GM19463 (cell line): Measurements from ENCODE around the gene UNC13C.
"Not testable (repeated sequence)": the region's sequence is repeated elsewhere in the genome, so short reads cannot be mapped to it uniquely, and the experiment has no call there.

Experiments
- ATAC-seq: cut with Tn5 transposase; IDR thresholded peaks from one replicate; pipeline ENCODE4 v1.9.1; 2021; ENCODE audit warnings: mild to moderate bottlenecking, moderate library complexity; ENCODE audit not compliant: unreplicated experiment

Gene UNC13C

DNA sequence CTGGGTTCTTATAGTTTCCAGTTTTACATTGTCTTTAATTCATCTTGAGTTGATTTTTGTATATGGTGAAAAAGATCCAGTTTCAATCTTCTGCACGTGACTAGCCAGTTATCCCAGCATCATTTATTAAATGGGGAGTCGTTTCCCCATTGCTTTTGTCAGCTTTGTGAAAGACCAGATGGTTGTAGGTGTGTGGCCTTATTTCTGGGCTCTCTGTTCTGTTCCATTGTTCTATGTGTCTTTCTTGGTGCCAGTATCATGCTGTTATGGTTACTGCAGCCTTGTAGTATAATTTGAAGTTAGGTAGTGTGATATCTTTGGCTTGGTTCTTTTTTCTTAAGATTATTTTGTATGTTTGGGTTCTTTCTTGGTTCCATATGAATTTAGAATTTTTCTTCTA lies 432.2 kb downstream of the UNC13C start:
- ATAC-seq = no peak

DNA sequence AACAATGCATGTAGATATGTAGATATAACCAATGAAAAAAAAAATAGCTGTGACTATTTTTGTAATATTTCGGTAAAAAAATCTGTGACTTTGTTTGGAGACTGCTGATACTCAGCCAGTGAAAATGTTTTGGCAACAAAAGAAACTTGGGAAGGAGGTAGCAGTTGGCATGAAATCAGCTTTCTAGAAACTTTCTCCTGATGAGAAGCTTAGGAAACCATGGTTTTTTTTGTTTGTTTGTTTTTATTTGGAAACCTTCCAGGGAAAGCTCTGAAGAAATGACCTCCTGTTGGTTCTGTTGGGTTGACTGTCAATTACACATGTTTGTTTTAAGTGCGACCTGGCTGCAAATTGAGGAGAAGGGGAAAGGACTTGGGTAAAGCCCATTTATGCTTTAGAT lies 445.9 kb downstream of the UNC13C start:
- ATAC-seq = no peak

DNA sequence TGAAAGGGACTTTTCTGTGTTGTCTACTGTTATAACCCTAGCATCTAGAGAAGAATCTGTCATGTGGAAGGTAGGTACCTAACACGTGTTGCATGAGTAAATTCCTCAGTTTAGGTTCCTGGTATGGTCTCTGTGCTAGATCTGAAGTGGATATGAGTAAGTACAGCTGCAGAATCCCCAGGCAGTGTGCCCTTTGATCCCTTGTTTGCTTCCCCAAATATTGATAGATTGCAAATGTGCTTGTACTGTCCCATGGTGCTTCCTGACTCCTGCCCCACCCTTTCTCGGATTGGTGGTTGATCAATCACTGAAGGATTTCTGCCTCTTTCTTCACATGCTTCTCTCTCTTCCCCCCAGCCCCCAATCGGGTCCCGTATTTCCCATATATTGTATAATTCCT lies 450.4 kb downstream of the UNC13C start:
- ATAC-seq = no peak

DNA sequence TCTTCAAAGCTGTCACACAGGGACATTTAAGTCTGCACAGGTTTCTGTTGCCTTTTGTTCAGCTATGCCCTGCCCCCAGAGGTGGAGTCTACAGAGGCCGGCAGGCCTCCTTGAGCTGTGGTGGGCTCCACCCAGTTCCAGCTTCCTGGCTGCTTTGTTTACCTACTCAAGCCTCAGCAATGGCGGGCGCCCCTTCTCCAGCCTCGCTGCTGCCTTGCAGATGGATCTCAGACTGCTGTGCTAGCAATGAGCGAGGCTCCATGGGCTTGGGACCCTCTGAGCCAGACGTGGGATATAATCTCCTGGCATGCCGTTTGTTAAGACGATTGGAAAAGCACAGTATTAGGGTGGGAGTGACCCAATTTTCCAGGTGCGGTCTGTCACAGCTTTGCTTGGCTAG lies 472.0 kb downstream of the UNC13C start:
- not testable (repeated sequence) for ATAC-seq

DNA sequence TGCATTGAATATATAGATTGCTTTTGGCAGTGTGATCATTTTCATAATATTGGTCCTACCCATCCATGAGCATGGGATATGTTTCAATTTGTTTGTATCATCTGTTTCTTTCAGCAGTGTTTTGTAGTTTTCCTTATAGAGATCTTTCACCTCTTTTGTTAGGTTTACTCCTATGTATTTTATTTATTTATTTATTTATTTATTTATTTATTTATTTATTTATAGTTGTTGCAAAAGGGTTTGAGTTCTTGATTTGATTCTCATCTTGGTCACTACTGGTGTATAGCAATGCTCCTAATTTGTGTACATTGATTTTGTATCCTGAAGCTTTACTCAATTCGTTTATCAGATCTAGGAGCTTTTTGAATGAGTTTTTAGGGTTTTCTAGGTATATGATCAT lies 478.2 kb downstream of the UNC13C start:
- ATAC-seq = no peak

DNA sequence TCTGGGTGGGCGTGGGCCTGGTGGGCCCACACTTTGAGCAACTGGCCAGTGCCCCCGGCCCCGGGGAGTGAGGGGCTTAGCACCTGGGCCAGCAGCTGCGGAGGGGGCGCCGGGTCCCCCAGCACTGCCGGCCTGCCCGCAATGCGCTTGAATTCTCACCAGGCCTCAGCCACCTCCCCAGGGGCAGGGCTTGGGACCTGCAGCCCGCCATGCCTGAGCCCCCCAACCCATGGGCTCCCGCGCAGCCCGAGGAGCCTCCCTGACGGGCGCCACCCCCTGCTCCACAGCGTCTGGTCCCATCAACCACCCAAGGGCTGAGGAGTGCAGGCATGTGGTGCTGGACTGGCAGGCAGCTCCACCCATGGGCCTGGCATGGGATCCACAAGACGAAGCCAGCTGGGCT lies 484.3 kb downstream of the UNC13C start:
- no peak for ATAC-seq

DNA sequence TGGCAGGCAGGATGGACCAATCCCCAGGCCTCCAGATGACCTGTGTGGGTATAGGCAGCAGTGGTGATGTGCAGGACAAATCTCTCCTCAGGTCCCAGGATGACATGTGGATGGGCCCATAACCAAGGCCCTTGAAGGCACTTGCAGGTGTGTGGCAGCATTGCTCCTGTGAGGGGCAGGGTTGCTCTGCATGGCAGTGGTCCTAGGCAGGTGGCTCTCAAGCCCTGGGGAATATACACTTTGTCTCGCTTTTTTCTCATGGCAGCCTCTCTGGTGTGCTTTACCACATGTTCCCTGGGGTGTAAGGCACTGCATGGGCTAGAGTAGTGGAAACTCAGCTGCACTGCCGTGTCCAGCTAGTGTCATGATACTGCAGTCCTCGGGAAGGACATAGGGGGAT lies 503.6 kb downstream of the UNC13C start:
- ATAC-seq = peak; percentile 71

DNA sequence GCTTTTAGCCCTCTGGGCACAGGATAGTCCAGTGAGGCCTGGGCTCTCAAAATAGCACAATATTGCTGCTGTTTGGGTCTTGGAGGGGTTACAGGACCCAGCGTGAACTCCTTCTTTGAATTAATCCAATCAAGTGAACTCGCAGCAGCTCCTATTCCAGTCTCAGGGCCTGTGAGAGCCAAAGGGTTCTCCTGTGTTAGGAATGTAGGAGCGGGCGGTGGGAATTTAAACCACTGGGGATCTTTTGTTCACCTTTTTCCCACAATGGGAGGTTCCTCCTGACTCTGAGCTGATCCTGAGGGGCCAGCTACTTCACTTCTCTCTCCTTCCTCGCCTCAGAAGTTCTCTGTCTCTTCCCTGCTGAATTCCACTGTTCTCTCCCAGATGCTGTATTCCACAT lies 504.0 kb downstream of the UNC13C start:
- ATAC-seq = no peak

DNA sequence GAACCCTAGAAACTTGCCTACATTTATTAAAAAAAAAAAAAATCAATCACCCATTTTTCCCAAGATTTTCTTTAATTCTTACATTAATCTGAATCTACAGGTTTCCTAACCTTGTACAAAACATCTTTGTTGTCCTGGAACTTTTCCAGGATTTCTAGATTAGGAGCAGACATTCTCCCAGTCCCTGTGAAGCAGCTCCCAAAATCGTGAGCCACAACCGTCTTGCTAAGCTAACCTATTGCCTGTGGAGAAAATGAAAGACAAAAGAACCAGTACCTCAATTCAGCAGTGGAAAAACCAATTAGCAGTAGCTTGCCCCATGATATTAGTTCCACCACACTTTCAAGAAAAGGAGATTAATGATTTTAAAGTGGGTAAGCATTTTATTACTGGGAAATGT lies 522.1 kb downstream of the UNC13C start:
- no peak for ATAC-seq

DNA sequence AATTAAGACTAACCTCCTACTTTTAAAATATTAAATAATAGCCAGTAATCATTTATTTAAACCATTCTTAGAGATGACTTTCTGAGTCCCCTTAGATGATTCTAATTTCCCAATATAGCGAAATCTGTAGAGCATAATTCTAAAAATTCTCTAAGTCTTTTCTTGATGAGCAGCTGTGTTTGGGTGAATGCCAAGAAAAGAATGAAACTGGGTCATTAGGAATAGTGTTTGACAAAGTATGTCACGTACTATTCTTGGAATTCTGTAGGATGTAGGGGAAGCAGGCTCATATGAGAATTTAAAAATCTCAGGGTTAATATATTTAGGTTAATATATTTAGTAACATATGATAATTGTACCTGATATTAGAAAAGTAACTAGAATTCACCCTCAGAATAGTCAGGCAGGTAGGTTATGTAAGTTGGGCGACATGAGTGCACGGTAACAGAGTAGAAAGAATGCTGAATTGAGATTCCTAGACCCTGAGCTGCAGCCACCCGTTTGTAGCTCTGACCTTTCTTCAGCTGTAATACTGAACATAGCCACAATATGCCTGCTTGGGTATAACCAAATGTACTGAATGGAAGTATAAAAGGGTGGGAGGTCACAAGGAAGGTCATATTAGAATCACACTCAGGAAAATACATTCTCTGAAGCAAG lies 524.3 kb downstream of the UNC13C start:
- ATAC-seq = no peak

DNA sequence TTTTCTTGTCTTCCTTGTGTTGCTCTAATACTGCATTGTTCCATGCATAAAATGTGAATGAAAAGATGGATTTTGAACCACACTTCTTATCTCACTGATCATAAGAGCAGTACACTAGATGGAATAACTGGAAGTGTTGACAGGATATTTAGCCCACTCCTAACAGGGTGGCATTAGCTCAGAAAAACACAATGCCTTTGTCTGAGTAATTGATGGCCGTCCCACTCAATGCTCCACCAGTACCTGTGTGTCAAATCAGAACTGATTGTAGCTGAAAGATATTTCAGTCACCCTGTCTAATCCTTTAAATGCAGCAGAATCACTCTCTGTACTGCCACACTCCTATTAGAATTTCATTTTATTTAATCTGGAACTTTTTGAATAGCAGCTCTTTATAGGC lies 526.5 kb downstream of the UNC13C start:
- no peak for ATAC-seq

DNA sequence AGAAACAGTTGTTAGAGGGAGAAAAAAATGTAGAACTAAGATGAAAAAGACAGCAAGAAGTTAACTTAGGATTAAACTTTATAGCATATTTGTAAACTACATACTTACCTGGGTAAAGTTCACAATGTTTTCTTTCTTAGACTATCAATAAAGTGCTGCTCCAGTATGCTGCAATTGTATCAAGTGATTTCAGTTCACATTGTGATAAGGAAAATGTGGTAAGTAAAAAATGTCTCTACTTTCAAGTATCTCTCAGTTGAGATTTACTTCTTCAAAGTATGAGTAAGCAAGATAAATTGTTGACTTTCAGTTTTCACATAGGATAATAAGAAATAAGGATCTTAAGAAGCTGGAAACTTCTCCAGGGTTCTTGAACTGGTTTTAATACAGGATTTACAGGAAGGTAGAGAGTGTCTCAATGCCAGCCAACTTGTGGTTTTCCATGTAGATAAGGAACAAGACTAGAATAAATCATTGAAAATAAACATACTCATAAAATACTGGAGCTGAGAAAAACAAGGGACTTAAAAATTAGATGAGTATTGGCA lies 528.8 kb downstream of the UNC13C start:
- ATAC-seq = no peak

DNA sequence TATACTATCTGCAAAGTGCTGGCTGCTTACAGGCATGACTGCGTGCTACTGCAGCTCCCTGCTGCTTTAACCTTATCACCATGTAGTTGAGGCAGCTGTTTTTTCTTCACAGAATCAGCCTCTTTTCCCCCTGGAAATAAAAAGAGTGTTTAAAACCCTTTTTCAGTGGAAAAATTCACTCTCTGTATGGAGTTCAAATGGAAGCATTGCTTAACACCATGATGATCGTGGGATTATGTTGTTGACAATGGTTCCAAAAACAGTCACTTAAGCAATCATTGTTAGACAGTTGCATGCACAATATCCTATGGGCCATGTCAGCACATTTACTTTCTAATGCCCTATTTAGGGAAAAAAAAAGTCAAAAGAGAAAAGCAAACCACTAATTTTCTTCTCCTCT lies 536.4 kb downstream of the UNC13C start:
- ATAC-seq = no peak

DNA sequence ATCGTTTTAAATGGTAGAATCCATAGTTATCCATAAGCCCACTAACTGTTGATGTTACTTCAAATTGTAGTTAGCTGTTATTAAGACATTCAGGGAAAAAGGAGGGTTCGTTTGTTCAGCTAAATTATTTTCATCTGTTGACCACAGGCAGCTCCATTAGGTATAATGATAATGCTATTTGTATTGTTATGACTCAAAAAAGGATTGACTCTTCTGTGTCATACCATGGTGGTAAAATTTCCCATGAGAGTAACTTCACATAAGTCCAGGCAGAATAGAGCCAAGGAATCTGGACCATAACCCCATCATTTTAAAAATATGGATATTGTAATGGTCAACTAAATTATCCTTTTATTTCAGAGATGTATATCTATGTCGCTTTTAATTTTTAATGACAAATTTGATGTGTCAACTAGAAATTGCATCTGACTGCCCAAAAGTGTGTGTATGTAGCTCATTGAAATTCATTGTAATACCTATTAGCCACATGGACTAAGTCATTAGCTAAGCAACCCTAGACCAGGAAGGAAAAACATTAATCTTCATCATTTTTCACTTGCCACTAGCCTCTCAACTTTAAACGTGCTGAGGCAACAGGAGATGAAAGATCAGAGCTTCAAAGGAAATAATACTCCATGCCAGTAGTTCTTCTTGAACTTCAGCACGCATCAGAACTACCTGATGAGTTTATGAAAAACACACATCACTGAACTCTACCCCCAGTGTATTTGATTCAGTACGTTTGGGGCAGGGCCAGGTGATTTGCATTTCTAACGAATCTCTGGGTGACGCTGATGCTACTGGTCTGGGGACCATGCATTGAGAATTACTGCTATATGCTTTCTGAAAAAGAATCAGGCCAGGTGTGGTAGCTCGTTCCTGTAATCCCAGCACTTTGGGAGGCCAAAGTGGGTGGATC lies 537.7 kb downstream of the UNC13C start:
- no peak for ATAC-seq

DNA sequence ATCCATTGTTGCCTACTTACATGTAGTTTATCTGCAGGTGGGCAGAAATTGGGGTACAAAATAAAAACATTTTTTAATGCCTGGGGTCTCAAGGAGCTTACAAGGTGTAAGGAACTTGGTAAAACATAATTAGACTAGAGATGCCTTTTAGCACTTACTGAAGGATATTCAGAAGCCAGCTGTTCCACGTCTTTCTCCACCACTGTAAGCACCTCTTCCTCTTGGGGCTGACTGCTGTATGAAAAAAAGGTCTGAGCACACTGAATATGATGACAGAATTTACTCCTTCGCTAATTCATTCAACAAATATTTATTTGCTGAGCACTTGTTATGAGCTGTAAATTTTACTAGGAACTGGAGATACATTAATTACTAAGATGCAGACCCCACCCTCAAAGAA lies 539.1 kb downstream of the UNC13C start:
- ATAC-seq = no peak

DNA sequence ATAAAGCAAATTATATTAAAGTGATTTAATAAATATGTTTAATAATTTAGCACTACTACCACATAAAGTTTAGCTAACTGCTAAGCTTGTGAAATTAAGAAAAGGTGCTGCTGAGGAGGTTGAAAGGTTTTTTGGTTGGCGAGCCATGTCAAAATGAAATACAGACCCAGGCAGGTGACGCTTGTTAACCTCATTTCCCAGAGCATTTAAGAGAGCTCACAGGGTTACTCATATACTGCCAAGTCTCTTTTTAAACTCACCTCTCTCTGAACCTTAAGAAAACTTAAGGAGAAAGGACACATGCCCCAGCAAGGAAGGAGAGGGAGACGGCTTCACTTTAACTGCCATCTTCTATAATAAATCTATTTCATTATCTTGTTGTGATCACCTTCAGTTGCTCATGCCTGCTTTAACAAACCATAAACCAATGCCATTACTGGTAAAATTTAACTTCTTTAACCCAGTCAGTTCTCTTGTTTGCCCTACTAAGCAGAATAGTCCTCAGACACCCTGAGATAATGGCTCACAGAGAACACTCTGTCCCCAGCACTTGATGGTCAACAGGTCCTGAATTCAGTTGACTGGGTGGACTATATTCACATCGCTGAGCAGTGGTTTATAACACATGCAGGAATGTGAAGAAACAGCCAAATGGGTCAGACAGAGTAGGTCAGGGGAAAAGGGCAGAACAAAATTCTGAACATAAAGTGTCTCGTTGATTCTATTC lies 540.1 kb downstream of the UNC13C start:
- ATAC-seq = peak; percentile 43

DNA sequence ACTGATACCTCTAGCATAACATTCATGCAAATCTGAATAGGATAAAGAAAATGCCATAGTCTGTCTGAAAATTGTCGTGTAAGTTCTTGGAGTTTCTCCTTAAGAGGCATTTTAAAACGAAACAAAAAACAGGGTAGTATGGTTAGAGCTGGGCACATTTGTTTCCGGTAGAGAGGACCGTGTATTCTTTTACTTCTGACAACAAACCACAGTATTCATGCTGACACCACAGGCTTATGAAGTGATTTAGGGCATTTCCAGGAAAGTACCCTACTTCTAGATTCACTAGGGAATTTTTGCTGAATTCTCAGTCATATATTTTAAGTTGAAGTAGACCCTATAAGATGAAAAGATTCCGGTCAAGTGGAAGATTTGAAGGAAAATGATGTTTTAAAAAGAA lies 541.3 kb downstream of the UNC13C start:
- peak; percentile 75 for ATAC-seq

DNA sequence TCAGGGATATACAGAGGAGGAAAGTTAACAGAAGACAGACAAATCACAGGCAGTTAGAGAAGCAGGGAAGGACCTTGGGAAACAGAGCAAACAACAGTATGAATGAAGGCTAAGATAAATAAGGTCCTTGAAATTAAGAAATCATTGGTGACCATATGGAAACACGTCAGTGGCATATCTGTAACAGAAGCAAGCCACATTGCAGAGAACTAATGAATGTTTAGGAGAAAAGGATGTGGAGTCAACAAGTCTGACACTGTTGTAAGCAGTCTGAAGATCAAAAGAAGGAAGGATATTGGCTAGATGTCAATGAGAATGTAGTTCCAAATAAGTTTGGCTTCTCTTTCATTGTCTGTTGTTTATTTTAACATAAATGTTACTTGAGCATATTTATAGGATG lies 542.4 kb downstream of the UNC13C start:
- ATAC-seq = no peak

DNA sequence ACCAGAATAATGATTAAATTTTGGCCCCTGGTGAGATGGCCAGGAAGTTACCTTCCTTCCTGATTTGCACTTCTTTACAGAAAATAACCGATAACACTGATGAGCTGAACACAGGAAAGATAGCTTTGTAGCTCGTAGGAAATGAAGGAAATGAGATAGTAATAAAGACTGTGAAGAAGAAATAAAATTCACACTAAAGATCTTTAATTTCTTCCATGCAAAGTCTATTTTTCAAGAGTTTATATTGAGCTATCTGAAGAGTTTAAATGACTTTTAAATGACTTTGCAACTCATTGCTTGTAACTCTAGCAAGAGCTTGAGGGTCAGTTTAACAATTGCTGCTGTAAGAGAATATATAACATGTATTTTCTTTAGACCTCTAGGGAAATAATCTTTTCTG lies 543.0 kb downstream of the UNC13C start:
- ATAC-seq = no peak

DNA sequence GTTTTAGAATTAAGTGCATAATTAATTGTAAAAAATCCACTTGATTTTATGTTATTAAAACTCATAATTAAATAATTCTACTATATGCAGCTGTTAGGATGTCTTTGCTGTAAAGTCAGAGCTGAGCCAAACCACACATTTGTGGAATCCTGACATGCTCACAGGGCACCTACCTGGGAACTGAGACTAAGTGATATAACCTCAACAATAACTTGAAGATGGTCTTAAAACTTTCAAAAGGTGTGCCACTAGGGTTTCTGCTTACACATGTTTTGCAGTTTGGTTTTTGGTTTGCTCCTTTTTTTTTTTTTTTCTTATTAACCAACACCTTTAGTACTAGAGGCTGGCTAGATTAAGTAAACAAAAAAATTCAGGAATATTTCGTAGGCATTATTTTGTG lies 549.8 kb downstream of the UNC13C start:
- no peak for ATAC-seq

DNA sequence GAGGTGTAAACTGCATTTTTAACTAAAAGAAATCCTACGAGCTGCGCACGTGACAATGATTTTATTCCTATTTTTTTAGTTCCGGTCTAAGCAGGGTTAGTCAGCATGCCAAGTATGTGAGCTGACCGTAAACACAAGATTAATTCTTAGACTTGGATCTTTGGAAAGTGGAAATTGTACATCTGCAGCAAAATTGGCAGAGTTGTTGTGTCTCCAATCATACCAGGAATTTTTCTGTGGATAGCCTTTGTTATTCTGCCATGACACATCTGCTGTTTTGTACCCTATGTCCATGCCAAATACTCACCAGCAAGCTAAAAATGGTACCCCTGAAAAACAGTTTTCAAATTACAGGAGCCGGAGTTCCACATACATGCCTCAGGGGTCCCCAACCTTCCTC lies 562.5 kb downstream of the UNC13C start:
- ATAC-seq = no peak
